Measurements from ENCODE around the gene MECR.

MECR gene

DNA sequence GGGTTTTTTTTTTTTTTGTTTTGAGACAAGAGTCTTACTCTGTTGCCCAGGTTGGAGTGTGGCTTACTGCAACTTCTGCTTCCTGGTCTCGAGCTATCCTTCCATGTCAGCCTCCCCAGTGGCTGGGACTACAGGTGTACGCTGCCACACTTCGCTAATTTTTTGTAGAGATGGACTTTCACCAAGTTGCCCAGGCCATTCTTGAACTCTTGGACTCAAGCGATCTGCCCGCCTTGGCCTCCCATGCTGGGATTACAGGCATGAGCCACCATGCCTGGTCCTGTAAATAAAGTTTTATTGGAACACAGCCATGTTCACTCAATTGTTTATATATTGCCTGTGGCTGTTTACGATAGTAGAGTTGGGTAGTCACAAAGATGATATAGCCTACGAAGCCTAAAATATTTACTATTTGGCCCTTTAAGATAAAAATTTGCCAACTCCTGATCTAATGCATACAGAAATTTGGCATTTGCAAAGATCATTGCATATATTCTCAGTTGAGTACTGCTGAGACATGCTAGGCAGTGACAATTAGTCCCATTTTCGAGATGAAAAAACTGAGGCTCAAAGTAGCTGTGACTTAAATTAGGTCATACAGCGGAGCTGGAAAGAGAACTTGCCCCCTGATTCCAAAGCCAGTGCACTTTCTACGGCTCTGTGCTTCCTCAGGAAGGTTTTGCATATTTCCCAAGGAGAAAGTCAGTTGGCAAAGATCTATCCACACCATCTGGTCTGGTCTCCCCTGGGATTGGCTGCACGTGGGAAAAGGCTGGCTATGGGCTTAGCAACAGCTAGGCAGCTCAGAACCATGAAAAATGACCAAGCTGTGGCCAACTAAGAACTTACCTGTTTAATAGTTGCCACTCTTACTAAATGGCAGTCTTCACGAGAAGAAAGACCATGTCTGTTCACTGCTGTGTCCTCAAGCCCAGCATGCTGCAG is 19.4 kb downstream of the MECR start:
- DNase-seq = no peak
- intact Hi-C loops (cut with DNase I) = no loop called here

DNA sequence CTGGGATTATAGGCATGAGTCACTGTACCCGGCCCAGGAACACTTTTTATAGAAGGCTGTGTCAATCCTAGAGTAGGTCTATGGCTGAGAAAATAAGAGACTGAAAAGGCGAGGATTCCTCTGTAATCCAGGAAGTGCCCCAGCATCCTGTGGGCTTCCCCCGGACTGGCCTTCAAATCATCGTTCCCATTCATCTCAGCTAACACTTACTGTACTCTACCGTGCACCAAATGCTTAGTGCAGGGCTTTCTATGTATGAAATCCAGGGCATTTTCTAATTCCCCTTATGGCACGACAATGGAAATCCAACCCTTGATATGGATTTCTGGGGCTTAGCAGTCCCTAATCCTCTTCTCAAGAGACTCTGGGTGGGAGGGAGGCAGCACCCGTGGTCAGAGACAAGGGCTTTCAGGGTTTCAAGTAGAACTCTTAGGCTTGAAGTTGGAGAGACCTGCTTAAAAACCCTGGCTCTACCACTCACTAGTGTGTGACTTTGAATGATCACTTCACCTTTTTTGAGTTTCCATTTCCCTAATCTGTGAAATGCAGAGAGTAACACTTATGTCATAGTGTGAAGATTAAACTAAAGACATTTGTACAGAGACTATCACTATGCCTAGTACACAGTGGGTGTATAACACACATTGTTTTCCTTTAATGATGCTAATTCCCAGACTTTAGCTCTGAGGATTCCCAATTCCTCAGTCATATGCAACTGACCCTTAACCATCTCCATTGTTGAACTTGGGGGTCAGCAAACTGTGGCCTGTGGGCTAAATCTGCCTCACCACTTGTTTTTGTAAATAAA is 20.3 kb downstream of the MECR start:
- intact Hi-C loops (cut with DNase I) = no loop called here

DNA sequence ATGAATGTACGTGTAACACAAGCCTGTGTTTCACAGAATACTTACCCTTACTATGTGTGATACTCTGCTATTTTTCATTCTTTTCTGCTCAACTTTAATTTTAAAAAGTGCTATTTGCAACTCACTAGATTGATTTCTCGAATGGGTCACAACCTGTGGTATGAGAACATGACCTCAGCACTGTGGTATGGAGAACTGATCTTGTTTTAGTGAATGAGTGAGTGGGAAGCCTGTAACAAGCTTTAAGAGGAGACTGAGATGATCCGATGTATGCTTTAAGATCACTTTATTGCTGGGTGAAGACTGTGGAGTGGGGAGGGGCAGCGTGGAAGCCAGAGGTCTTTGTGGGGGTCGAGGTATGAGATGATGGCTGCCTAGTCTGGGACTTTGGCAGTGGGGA is 21.6 kb downstream of the MECR start:
- intact Hi-C loops (cut with DNase I) = no loop called here
- no peak for DNase-seq

More for the DNA sequence above, 20.3 kb downstream of the MECR start:
- DNase-seq = no peak

DNA sequence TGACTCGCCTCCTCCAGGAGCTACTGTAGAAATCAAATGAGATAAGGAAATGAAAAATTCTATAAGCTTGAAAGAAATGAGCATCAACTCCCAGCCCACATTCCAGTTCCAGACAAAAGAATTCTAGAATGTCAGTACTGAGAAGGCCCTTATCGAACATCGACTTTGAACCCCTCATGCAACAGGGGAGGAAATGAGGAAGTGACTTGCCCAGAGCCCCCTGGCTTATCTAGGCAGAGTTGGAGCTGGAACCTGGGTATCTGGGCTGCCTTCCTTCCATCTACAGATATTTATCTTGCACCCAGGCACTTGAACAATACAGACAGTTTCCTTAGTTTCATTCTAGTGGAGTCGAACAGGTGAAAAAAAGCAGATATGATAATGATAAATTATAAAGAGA is 22.3 kb downstream of the MECR start:
- intact Hi-C loops (cut with DNase I) = no loop called here
- no peak for DNase-seq

DNA sequence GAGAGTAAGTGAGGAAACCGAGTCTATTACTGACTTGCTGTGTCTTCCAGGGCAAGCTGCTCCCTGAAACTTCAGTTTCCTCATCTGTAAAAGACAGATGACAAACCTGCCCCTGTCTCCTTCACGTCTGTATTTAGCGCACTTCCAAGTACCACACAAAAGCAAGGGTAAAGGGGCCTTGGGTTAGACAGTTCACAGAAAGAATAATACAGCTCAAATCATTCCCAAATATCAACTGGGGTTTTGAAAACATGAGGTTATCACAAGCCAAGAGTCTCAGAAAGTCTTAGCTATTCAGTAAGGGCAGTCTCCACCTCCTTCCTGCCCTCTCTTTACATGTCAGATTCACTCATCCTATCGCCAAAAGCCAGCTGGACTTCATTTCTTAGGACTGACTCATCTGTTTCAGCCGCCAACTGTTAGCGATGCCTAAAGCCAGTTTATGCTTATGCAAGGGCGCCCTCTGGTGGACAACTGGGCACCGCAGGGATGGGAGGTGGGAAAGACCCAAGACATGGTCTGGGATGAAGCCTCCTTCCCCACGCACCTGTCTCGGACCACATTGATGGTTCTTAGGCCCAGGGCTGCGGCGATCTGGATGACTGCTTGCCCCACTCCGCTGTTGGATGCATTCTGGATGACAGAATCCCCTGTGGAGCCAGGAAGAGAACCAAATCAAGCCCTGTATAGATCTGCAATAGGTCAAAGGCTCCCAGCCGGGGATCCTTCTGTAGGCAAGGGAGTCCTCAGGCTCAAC is 28.0 kb downstream of the MECR start:
- intact Hi-C loops (cut with DNase I) = loop anchor here (1.0 to 5.0 kb wide), 4 partner anchors 20 to 415 kb away; no protein-coding TSS in a partner anchor
- DNase-seq = peak; percentile 78 to 99 (median 96)

DNA sequence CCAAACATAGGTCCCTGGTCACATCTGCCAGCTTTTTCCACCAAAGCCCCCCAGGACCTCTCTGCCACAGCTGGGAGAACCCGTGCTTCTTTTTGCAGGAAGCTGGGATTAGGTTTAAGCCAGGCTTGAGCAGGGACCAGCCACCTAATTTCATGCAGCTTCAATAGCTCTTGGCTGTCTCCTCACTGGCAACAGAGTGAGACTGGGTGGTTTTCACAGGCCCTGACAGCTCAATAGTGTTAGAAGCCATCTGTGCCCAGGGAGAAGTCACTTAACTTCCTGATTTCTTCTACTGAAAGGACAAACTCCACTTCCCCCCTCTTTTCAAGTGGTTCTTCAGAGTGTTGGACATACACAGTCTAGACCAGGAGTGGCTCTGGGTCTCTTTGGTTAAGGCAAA is 28.7 kb downstream of the MECR start:
- intact Hi-C loops (cut with DNase I) = loop anchor here (2.0 to 5.0 kb wide), 3 partner anchors 19 to 415 kb away; no protein-coding TSS in a partner anchor
- DNase-seq = peak in 1 of 10 donors; percentile 36

DNA sequence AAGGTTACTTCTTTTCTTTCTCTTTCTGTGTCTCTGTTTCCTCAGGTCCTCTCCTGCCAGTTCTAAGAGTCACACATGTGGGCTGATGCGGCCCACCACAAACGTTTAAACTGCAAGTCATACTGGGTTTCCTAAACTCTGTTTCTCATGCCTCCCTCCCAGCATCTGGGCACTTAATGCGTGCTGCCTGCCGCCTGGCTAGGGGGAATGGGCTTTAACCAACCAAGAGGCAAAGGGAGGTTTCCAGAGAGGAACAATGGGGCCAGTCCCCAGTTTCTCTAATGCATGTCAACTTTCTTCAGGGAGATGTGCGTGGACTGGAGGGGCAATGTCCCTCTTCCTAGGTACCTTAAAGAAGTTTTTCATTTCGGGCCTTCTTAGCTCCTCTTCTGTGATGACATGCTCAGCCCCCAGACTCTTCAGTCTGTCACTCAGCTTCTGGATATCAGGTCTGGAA is 29.1 kb downstream of the MECR start:
- no peak for DNase-seq
- intact Hi-C loops (cut with DNase I) = loop anchor here (2.0 to 5.0 kb wide), 3 partner anchors 19 to 414 kb away; no protein-coding TSS in a partner anchor

DNA sequence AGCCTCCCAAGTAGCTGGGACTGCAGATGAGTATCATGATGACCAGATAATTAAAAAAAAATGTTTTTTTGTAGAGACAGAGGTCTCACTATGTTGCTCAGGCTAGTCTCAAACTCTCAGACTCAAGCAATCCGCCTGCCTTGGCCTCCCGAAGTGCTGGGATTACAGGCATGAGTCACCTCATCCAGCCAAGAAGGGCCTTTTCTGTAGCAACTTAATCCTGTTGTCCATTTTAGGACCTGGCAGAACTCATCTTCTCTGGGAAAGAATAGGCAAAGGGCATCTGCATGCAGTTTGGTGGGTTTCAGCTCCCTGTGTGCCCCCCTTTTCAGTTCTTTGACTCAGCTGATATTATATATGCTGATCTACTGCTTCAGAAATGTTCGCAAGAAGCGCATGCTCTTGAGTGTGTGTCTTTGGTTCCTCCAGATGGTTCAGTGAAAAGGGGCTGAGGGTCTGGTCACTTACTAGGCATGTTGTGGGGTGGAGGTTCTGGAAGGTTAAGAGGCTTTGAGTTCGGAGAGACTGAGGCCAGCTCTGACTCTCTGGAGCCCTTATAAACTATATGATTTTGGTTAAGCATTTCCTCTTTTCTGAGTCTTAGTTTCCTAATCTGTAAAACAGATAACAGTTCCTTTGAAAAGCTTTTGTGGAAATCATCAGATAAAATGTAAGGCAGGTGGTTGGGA is 29.7 kb downstream of the MECR start:
- intact Hi-C loops (cut with DNase I) = loop anchor here (5.0 kb wide), 1 partner anchor 414 kb away; no protein-coding TSS in a partner anchor
- DNase-seq = no peak

DNA sequence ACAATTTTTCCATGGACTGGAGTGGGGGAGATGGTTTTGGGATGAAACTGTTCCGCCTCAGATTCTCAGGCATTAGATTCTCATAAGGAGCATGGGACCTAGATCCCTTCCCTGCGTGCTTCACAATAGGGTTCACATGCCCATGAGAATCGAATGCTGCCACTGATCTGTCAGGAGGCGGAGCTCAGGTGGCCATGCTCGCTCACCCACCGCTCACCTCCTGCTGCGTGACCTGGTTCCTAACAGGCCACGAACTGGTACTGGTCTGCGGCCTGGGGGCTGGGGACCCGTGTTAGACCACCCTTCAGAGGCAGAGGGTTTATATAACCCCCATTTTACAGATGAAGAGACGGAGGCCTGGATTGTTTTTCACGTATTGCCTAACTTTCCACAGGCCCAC is 32.7 kb downstream of the MECR start:
- no peak for DNase-seq

DNA sequence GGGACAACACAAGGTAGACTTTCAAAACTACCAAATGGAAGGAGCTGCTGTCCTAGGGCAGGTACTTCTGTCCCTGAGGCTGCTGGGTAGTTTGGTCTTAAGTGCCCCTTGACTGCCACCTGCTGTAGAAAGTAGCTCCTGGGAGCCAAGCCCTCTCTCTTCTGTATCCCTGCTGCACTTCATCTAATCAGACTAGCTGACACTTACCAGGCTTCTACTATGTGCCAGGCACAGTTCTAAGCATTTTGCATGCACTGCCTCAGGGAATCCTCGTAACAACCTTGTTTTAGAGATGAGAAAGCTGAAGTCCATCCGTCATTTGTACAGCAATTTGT is 33.2 kb downstream of the MECR start:
- DNase-seq = no peak
- intact Hi-C loops (cut with DNase I) = no loop called here

More for the DNA sequence above, 32.7 kb downstream of the MECR start:
- intact Hi-C loops (cut with DNase I) = no loop called here

DNA sequence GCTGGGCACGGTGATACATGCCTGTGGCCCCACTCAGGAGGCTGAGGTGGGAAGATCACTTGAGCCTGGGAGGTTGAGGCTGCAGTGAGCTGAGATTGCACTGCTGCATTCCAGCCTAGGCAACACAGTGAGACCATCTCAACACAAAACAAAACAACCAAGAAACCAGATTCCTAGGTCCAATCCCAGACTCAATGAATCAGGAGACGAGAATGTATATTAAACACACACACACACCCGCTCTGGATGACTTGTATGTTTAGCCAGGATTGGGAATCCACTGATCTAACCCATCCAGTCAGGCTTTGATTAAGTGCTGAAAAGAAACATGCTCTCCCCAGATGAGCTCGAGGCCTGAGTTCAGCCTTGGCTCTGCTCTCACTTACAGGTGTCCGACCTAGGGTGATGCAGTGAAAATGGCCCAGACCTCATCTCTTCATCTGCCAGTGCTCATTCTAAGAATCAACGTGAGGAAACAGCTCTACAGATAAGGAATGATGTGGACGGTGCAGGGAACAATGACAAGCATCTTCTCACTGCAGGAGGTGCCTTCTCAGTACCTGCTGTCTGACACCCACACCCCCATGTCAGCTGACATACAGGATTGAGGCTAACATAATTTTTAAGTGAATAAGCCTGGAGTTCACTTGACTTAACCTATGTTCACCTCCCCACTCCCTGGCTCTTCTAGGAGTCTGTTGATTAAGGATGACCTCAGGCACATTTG is 33.7 kb downstream of the MECR start:
- DNase-seq = no peak
- intact Hi-C loops (cut with DNase I) = no loop called here

DNA sequence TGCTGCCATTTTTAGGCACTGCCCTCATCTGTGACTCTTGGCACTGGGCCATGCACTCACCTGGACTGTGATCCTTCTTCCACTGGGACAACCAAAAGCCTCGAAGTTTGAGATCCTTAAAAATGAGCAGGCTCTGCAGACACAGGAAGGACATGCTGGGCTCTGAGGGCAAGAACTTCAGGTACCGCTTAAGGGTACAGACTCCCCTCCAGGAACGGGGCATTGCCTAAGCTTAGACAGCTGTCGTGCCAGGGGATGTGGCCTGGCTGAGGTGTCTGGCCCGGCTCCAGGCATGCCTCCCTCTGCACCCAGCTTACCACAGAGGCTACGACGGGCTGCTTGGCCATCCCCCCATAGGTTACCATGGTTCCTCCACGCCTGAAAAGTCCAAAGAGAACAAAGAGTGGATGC is 34.8 kb downstream of the MECR start:
- peak in 1 of 10 donors; percentile 59 for DNase-seq
- intact Hi-C loops (cut with DNase I) = no loop called here

DNA sequence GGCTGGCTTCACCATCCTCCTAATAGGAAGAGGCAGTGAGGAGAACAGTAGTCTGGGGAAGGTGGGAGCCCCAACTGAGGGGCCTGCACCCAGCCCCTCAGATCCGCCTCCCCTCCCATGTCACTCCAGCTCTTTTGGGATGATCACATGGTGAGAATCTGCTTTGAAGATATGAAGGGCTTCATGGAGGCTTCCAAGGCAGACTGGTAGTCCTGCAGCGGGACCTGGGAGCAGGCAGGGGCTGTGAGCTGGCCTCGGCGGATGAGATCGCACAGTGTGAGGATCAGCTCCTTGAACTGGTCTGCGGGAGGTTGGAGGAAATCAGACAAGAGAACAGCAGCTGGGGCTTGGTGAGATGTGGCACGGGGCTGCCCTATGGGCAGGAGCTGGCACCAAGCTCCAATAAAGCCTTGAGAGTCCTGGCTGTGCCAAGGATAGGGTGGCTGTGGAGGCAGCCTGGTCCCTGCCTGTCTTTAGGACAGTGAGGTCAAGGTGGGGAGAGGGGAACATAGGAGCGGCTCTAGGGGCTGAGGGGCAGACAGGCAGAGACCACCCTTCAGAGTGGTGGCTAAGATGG is 36.8 kb downstream of the MECR start:
- intact Hi-C loops (cut with DNase I) = no loop called here

DNA sequence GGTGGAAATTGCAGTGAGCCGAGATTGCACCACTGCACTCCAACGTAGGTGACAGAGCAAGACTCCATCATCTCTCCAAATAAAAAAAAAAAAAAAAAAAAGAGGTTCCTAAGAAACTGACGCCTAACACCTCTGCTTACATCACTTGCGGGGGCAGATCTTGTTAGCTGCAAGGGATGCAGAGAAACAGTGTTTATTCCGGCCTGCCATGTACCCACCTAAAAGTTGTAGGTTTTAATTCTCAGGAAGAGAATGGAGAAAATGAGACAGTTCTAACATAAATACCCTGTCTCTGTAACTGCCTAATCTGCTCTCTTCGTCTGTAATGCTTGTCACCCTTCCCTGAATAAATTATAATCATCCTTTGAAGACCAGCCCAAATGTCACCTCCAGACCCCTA is 40.0 kb downstream of the MECR start:
- no peak for DNase-seq
- intact Hi-C loops (cut with DNase I) = no loop called here

More for the DNA sequence above, 36.8 kb downstream of the MECR start:
- DNase-seq = peak in 1 of 10 donors; percentile 47

DNA sequence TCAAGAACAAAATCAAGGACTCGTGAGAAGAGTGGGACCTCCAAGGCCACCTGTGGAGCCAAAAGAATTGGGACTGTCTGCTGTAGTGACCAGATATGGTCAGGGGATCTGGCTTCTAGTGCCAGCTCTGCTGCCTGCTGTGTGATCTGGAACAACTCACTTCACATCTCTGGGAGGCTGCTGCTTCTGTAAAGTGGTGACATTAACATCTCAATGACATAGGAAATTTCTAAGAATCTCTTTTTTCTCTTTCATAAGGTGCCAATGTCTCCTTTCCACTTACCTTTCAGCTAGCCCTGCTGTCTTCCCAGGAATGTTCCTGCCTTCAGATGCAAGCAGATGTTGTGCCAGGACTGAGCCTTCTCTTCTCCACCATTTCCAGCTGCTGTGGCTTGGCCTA is 44.0 kb downstream of the MECR start:
- intact Hi-C loops (cut with DNase I) = no loop called here
- no peak for DNase-seq

DNA sequence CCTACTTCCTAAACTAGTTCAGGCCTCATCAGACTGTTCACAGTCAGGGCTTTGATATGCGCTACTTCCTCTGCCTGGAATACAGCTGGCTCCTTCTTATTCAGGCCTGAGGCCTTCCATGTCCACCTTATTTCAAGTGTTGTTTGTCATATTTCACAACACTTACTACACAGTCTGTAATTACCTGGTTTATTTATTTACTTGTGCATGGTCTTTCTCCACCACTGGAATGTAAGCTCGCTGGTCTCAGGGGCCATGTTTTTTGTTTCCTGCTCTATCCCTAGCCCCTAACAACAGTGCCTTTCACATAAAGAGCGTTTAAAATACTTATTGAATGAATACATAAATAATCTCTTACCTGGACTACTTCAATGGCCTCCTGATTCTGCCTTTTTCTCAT is 44.5 kb downstream of the MECR start:
- DNase-seq = no peak
- intact Hi-C loops (cut with DNase I) = no loop called here

DNA sequence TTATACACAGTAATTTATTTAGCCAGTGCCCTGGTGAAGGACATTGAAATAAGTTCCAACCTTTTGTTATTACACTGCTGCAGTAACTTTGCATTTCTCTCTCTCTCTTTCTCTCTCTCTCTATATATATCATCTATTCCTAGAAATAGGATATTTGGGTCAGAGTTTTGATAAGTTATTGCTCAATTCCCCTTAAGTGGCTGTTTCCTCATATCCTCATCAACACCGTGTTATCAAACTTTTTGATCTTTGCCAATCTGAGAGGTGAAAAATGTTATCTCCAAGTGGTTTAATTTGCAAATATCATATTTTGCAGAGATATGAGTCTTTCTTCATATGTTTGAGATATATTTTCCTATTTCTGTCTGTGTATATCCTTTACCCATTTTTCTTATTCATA is 47.4 kb downstream of the MECR start:
- DNase-seq = no peak
- intact Hi-C loops (cut with DNase I) = loop anchor here (2.0 to 5.0 kb wide), 2 partner anchors 20 to 301 kb away; no protein-coding TSS in a partner anchor

DNA sequence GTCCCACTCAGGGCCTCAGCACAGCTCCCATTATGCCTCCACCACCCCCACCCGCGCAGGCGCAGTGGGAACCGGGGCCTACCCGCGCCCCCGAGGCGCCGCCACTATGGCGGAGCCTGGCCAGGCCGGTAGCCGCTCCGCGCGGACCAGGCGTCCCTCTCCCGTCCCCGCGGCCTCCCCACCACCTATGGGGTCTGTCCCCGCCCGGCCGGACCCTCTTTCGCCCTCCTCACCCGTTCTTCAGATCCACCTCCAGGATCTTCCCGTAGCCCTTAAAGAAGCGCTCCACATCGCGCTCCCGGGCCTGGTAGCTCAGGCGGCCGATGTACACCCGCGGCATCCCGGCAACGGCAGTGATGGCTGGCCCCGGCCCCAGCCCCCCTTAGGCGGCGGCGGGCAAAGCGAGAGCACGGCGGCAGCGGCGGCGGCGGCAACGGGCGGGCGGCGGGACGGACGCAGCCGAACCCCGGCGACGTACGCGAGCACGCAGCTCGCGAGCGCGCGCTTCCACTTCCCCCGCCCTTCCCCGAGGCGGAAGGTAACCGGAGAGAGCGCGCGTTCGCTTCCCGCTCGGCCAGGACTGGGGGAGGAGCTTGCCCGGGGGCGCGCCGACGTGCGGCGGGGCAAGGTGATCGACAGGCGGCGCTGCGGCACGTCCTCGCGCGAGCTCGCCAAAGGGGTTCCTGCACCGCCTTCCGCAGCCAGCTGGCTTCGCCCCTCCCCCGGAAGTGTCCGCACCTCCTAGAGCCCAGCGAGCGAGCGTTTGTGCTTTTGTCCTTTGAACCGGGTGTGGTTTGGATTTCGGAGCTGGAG is 49.1 kb downstream of the MECR start, which contains the start of gene SRSF4:
SRSF4 (minus strand) TSS at position 488 of the 813 bp plus-strand sequence; CDS start at position 340, 148 bp downstream.
- peak; percentile 94 to 100 (median 98) for DNase-seq
- intact Hi-C loops (cut with DNase I) = loop anchor here (2.0 to 5.0 kb wide), 2 partner anchors 21 to 299 kb away; no protein-coding TSS in a partner anchor

All from posterior cingulate gyrus (tissue), 11 donors.